CD1c-positive myeloid dendritic cell (primary cell): ENCODE results near the gene C1QTNF9.
A peak's percentile ranks its signal among the peaks of the same experiment; 100 is the strongest.
"Not testable (repeated sequence)": the region's sequence is repeated elsewhere in the genome, so short reads cannot be mapped to it uniquely, and the experiment has no call there.

ENCODE experiments used
- DNase-seq: peaks from one replicate; pipeline ENCODE4 v3.0.0-alpha.2; 2016; ENCODE audit errors: extremely low spot score

C1QTNF9 gene

GRCh38 chr13:24281188-24282008, 28.0 kb upstream of the C1QTNF9 start:
- no peak for DNase-seq

- DNase-seq = peak; percentile 44
Observed at GRCh38 chr13:24282256-24282655, 27.1 kb upstream of the C1QTNF9 start.

- DNase-seq = no peak
Observed at GRCh38 chr13:24284889-24285565, 24.4 kb upstream of the C1QTNF9 start.

GRCh38 chr13:24286624-24287023, 22.8 kb upstream of the C1QTNF9 start:
- no peak for DNase-seq

- DNase-seq = peak; percentile 16
Observed at GRCh38 chr13:24287748-24288287, 21.6 kb upstream of the C1QTNF9 start.

GRCh38 chr13:24288870-24289269, 20.5 kb upstream of the C1QTNF9 start:
- DNase-seq = peak; percentile 78

GRCh38 chr13:24290280-24290932, 19.0 kb upstream of the C1QTNF9 start:
- DNase-seq = no peak

- no peak for DNase-seq
Observed at GRCh38 chr13:24292481-24292880, 16.9 kb upstream of the C1QTNF9 start.

GRCh38 chr13:24293746-24294145, 15.6 kb upstream of the C1QTNF9 start:
- no peak for DNase-seq

GRCh38 chr13:24299488-24300114, 9.8 kb upstream of the C1QTNF9 start:
- DNase-seq = no peak

GRCh38 chr13:24301434-24301833, 7.9 kb upstream of the C1QTNF9 start:
- no peak for DNase-seq

- DNase-seq = no peak
Observed at GRCh38 chr13:24301911-24302310, 7.5 kb upstream of the C1QTNF9 start.

GRCh38 chr13:24304620-24305019, 4.8 kb upstream of the C1QTNF9 start:
- DNase-seq = no peak

- no peak for DNase-seq
Observed at GRCh38 chr13:24306632-24307031, 2.7 kb upstream of the C1QTNF9 start.

- DNase-seq = no peak
Observed at GRCh38 chr13:24307211-24308067, 1.9 kb upstream of the C1QTNF9 start.

- no peak for DNase-seq
Observed at GRCh38 chr13:24308068-24308445, 1.3 kb upstream of the C1QTNF9 start.

GRCh38 chr13:24308488-24309020, 826 bp upstream of the C1QTNF9 start:
- no peak for DNase-seq

GRCh38 chr13:24313439-24313838, 4.1 kb downstream of the C1QTNF9 start:
- no peak for DNase-seq

- not testable (repeated sequence) for DNase-seq
Observed at GRCh38 chr13:24317835-24318234, 8.5 kb downstream of the C1QTNF9 start.

GRCh38 chr13:24318878-24319277, 9.5 kb downstream of the C1QTNF9 start:
- DNase-seq = not testable (repeated sequence)

GRCh38 chr13:24319641-24320040, 10.3 kb downstream of the C1QTNF9 start:
- not testable (repeated sequence) for DNase-seq
